ENCODE measurements around the gene TMEM52B. TPM values are rescaled to one million over a fixed set of nuclear protein-coding genes. Genes with fewer than 3 reads are reported as not detected.

Gene TMEM52B
- total and polyA plus RNA-seq, 2 experiments from 2014 or later = not detected

GRCh38 chr12:10220398-10221077, 41.7 kb downstream of the TMEM52B start:
- H3K4me2 ChIP-seq = no peak overlapping the region
- ATAC-seq = no peak
- H2AFZ ChIP-seq = no peak overlapping the region
- no peak for DNase-seq (ENCODE audit: low spot score)
- Mint-ChIP-seq H3K36me3 (ENCODE audit: low read depth) (peaks cover 61% of the 10 kb centered on the region), H3K27ac (no peak overlapping the region), H3K27me3 (ENCODE audit: insufficient read depth, low read depth, poor library complexity) (peaks cover 4% of the 10 kb centered on the region), H3K9me3 (no peaks in the 10 kb centered on the region), H3K4me3 (no peak overlapping the region), H3K4me1 (peaks cover 4% of the 10 kb centered on the region)
- peaks cover 7% of the 10 kb centered on the region for H3K4me1 ChIP-seq (ENCODE audit: insufficient read depth)
- H3F3A ChIP-seq (replicated peaks; ENCODE audit: low read depth) = no peaks in the 10 kb centered on the region
- peaks cover 22% of the 10 kb centered on the region for H3K36me3 ChIP-seq (ENCODE audit: insufficient read depth)
- H3K27me3 ChIP-seq (ENCODE audit: insufficient read depth) = no peaks in the 10 kb centered on the region
- peaks cover 26% of the 10 kb centered on the region for H3K79me2 ChIP-seq (replicated peaks; ENCODE audit: insufficient read depth)
- no peak overlapping the region for H3K27ac ChIP-seq (ENCODE audit: low read depth)
- no peak for TF ChIP-seq POLR2AphosphoS5 (IDR thresholded peaks at IDR 0.05; ENCODE audit: low read depth)
- TF ChIP-seq REST (IDR thresholded peaks at IDR 0.05; ENCODE audit: unreplicated experiment) = no peak
- TF ChIP-seq, protein P1, sequence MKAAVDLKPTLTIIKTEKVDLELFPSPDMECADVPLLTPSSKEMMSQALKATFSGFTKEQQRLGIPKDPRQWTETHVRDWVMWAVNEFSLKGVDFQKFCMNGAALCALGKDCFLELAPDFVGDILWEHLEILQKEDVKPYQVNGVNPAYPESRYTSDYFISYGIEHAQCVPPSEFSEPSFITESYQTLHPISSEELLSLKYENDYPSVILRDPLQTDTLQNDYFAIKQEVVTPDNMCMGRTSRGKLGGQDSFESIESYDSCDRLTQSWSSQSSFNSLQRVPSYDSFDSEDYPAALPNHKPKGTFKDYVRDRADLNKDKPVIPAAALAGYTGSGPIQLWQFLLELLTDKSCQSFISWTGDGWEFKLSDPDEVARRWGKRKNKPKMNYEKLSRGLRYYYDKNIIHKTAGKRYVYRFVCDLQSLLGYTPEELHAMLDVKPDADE (IDR thresholded peaks at IDR 0.05) = no peak
- no peak for TF ChIP-seq ZNF462 (CRISPR knock-in tag; IDR thresholded peaks at IDR 0.05)
- TF ChIP-seq NANOG (IDR thresholded peaks at IDR 0.05; ENCODE audit: borderline replicate concordance) = no peak
- no peak for TF ChIP-seq EZH2phosphoT487 (IDR thresholded peaks at IDR 0.05; ENCODE audit: unreplicated experiment)
- no peak for TF ChIP-seq JUNB (IDR thresholded peaks at IDR 0.05; ENCODE audit: unreplicated experiment)
- TF ChIP-seq ZNF331 (CRISPR knock-in tag; IDR thresholded peaks at IDR 0.05; ENCODE audit: low read depth) = no peak
- TF ChIP-seq CTCF (conservative IDR thresholded peaks at IDR 0.05; ENCODE audit: low read depth in 2 of 2) = no peak
- TF ChIP-seq CREB1 (CRISPR knock-in tag; IDR thresholded peaks at IDR 0.05; ENCODE audit: low read depth) = no peak
- no peak for TF ChIP-seq STAT1 (IDR thresholded peaks at IDR 0.05; ENCODE audit: unreplicated experiment)
- no peak for TF ChIP-seq EZH2 (IDR thresholded peaks at IDR 0.05; ENCODE audit: low read depth, unreplicated experiment)
- TF ChIP-seq ZNF114 (CRISPR knock-in tag; IDR thresholded peaks at IDR 0.05) = no peak
- H3K9me2 ChIP-seq (ENCODE audit: insufficient read depth) = no peaks in the 10 kb centered on the region
- H3K4me3 ChIP-seq = no peak overlapping the region
- 0 out of 2 replicates have a peak, but pooled peaks cover 5% of the 10 kb centered on the region for H4K20me1 ChIP-seq (replicated peaks; ENCODE audit: insufficient read depth)

Measured in GM23338 (cell line).